ENCODE results near the gene SGO2.

SGO2 gene

DNA sequence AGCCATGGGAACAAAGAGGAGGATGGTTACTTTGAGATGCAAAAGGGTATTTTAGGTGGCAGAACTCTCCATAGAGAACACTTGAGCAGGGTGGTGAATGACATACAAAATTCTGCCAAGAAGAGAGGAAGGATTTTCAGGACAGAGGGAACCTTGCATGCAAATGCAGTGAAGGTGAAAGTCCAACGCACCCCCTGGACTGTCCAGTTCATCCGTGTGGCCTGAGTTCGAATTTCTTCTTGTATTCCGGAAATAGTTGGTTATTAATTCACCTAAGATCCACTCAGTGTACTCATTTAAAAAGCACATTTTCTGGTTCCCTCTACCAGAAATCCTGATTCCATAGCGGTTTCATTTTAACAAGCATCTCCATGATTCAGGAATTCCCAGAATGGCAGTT lies 65.3 kb downstream of the SGO2 start:
- TF ChIP-seq, protein P1, sequence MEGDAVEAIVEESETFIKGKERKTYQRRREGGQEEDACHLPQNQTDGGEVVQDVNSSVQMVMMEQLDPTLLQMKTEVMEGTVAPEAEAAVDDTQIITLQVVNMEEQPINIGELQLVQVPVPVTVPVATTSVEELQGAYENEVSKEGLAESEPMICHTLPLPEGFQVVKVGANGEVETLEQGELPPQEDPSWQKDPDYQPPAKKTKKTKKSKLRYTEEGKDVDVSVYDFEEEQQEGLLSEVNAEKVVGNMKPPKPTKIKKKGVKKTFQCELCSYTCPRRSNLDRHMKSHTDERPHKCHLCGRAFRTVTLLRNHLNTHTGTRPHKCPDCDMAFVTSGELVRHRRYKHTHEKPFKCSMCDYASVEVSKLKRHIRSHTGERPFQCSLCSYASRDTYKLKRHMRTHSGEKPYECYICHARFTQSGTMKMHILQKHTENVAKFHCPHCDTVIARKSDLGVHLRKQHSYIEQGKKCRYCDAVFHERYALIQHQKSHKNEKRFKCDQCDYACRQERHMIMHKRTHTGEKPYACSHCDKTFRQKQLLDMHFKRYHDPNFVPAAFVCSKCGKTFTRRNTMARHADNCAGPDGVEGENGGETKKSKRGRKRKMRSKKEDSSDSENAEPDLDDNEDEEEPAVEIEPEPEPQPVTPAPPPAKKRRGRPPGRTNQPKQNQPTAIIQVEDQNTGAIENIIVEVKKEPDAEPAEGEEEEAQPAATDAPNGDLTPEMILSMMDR (IDR thresholded peaks at IDR 0.05): no peak
- peaks cover 34% of the 10 kb centered on the region for H3K27me3 Mint-ChIP-seq (ENCODE audit: low read depth, poor library complexity)
- no peak for DNase-seq
- H3K4me3 Mint-ChIP-seq: no peak overlapping the region
- peaks cover 2% of the 10 kb centered on the region for H3K4me1 Mint-ChIP-seq
- H3K36me3 Mint-ChIP-seq (ENCODE audit: low read depth): no peaks in the 10 kb centered on the region
- no peaks in the 10 kb centered on the region for H3K9me3 Mint-ChIP-seq
- H3K27ac Mint-ChIP-seq: no peak overlapping the region

DNA sequence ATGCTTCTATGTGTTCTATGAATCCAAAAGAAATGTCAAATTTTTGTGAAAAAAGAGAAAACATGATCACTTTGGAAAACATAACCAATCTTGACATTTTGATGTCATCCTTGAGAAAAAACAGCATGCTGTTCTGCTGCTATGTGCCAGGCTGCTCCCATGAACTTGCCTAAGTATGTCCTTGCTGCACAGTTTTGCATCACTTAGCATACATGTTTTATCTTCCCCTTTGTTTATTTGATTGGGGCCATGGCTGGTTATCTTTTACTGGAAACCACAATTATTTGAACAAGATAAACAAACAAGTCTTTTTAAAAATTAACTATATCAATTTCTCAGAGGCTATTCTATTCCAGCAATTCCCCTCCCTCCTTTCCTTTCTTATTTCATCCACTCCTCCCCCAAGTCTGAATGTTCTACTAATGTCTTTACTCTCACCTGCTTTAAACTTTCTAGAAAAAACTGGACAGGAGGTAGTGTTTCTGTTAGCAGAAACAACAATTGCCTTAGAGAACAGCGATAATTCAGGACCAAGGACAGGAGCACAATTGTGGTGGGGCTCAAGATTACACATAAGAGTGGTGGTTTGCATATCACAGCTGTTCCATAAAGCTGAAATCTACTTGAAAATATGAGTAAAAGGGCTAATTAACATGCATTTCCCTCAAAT lies 66.5 kb downstream of the SGO2 start:
- no peaks in the 10 kb centered on the region for H3K4me1 Mint-ChIP-seq
- TF ChIP-seq, protein P1 (IDR thresholded peaks at IDR 0.05): no peak
- H3K4me3 Mint-ChIP-seq: no peak overlapping the region
- H3K27me3 Mint-ChIP-seq (ENCODE audit: low read depth, poor library complexity): peaks cover 22% of the 10 kb centered on the region
- peak; percentile 14 for DNase-seq
- H3K27ac Mint-ChIP-seq: no peak overlapping the region
- H3K9me3 Mint-ChIP-seq: no peaks in the 10 kb centered on the region
- H3K36me3 Mint-ChIP-seq (ENCODE audit: low read depth): no peaks in the 10 kb centered on the region

DNA sequence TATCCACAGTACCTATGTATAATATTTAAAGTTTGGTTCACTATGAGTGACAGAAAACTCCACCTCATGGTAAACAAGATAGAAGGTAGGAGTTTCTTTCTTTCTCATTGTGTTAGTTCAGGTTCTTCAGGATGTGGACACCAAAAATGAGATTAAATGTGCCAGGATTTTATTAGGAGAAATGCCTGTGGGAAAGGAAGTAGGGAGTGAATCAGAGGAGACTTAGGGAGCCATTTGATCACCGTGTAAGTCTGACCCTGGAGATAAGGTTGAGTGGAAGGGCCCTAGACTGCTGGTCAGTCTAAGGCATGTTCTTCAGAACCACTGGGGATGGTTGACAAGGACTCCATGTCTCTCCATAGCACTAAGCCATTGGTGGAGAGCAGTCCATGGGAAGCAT lies 67.9 kb downstream of the SGO2 start:
- Mint-ChIP-seq H3K27me3 (ENCODE audit: low read depth, poor library complexity) (peaks cover 16% of the 10 kb centered on the region), H3K4me3 (no peak overlapping the region), H3K27ac (no peak overlapping the region), H3K9me3 (no peaks in the 10 kb centered on the region), H3K4me1 (no peaks in the 10 kb centered on the region), H3K36me3 (ENCODE audit: low read depth) (no peaks in the 10 kb centered on the region)
- no peak for DNase-seq
- TF ChIP-seq, protein P1 (IDR thresholded peaks at IDR 0.05): no peak

DNA sequence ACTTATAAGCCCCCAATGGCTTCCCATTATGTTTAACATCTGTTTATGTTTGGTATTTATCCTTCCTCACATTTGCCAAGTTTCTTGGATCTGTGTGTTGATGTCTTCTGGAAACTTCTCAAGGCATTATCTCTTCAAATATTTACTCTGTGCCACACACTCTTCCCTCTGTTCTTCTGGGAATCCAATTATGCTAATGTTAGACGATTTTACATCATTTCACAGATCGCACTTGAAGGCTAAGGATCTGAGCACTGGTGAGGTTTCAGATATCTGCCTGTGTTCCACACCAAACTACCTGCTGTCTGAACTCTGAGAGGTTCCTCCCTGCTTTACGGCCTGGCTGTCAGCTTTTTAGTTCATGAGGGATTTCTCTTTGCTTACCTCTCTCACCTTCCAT lies 69.9 kb downstream of the SGO2 start:
- H3K36me3 Mint-ChIP-seq (ENCODE audit: low read depth): no peaks in the 10 kb centered on the region
- H3K27ac Mint-ChIP-seq: no peak overlapping the region
- no peak overlapping the region for H3K4me3 Mint-ChIP-seq
- TF ChIP-seq, protein P1 (IDR thresholded peaks at IDR 0.05): no peak
- no peak for DNase-seq
- peaks cover 11% of the 10 kb centered on the region for H3K27me3 Mint-ChIP-seq (ENCODE audit: low read depth, poor library complexity)
- peaks cover 8% of the 10 kb centered on the region for H3K4me1 Mint-ChIP-seq
- H3K9me3 Mint-ChIP-seq: no peaks in the 10 kb centered on the region

DNA sequence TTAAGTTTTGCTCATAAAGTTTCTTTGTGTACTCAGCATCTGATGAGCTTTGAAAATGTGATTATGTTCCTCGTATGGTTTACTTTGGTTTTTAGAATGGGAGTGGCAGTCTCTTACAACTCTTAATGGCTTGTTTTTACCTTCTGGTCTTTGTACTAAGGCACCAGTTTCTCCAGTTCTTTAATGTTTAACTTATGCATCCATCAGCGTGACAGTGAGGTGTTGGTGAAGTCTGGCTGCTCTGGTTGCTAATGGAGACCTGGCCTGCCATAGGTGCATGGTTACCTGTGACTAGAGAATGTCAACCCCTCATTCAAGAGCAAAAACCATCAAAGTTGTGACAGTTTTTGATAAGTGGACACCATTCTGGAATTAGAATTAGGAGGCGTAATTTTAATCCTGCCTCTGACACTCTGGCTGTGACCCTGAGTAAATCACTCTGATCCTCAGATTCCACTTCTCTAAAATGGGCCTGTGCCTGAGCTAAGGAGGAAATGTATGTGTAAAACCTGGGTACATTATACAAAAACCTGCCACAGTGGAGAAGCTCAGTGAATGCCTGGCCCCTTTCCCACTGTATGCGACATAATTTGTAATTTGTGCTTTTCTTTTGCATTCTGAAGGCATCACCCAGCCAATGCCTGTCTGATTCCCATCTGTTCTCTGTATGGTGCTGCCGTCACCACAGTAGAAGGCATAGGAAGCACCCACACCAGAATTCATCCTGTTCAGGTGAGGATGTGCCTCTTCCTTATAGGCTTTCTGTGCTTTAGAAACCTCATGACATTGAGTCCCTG lies 71.0 kb downstream of the SGO2 start:
- TF ChIP-seq, protein P1 (IDR thresholded peaks at IDR 0.05): no peak
- Mint-ChIP-seq H3K27me3 (ENCODE audit: low read depth, poor library complexity) (peaks cover 11% of the 10 kb centered on the region), H3K9me3 (no peaks in the 10 kb centered on the region), H3K4me1 (peaks cover 8% of the 10 kb centered on the region), H3K4me3 (no peak overlapping the region), H3K27ac (no peak overlapping the region), H3K36me3 (ENCODE audit: low read depth) (no peaks in the 10 kb centered on the region)
- no peak for DNase-seq

All from nephron progenitor cell (in vitro differentiated cells).